Uterus (tissue), 4 donors: ENCODE data around the gene OR51B4. TPM values are rescaled to one million over a fixed set of nuclear protein-coding genes. Genes with fewer than 3 reads are reported as not detected.
"Not testable (repeated sequence)": the region's sequence is repeated elsewhere in the genome, so short reads cannot be mapped to it uniquely, and the experiment has no call there.

Experiments used
- DNase-seq, 2 donors: peaks; one replicate each; pipeline ENCODE4 v3.0.0-alpha.2; 2019 to 2020
- H3K27ac ChIP-seq, 2 donors: fragments of 200-600 bp; sonication (generic); 1 replicate in 1 of 2; 2 replicates in 1 of 2; pipeline ENCODE4 v1.5.1; 2016 to 2018
- H3K27me3 ChIP-seq, 2 donors: fragments of 200-600 bp; sonication (generic); one replicate each; pipeline ENCODE4 v1.5.1; 2018 to 2019; ENCODE audit warnings: control low read depth in 1 of 2
- H3K36me3 ChIP-seq, 2 donors: fragments of 200-600 bp; sonication (generic); one replicate each; pipeline ENCODE4 v1.5.1; 2019; ENCODE audit warnings: control low read depth in 1 of 2
- H3K4me1 ChIP-seq, 2 donors: fragments of 200-600 bp; sonication (generic); one replicate each; pipeline ENCODE4 v1.5.1; 2018 to 2019; ENCODE audit warnings: control low read depth in 1 of 2
- H3K4me3 ChIP-seq, 2 donors: fragments of 200-600 bp; sonication (generic); 1 replicate in 1 of 2; 2 replicates in 1 of 2; pipeline ENCODE4 v1.5.1; 2018 to 2019; ENCODE audit warnings: mild to moderate bottlenecking in 1 of 2
- H3K9me3 ChIP-seq, 2 donors: fragments of 200-600 bp; sonication (generic); one replicate each; pipeline ENCODE4 v1.5.1; 2019; ENCODE audit warnings: control low read depth in 1 of 2
- CTCF ChIP-seq, 4 experiments: fragments of 200-600 bp in 2 of 4; fragments of 450-650 bp in 2 of 4; sonication (generic) in 2 of 4; IDR thresholded peaks; one replicate each; pipeline ENCODE4 v1.5.1; 2016 to 2019; ENCODE audit warnings: antibody characterized with exemption in 4 of 4, mild to moderate bottlenecking in 2 of 4, moderate library complexity in 1 of 4
- POLR2A ChIP-seq, 2 donors: fragments of 450-650 bp; IDR thresholded peaks; one replicate each; pipeline ENCODE4 v1.6.1; 2016; ENCODE audit warnings: antibody characterized with exemption in 2 of 2, mild to moderate bottlenecking in 1 of 2, moderate library complexity in 1 of 2
- intact Hi-C: fragments of 100-400 bp; cut with DNase I; formaldehyde crosslinking; loops from one replicate; pipeline ENCODE4 v1.15.1; 2023; ENCODE audit warnings: low total_unique reads
- total RNA-seq, 4 donors: library from RNA; depleted of rRNA in 3 of 4; stranded (reverse); fragments of >200 nt in 3 of 4; gene quantifications; one replicate each; pipeline versions ENCODE4 v1.1.0 to v1.2.4, GENCODE V29; 2014 to 2023
- donor health status: DM: yes; HTN: yes; CAD: no.

OR51B4 gene
- total RNA-seq, 4 donors from 2014 or later = 0.35 TPM; not detected in 3

- no peak for TF ChIP-seq CTCF (IDR thresholded peaks at IDR 0.05)
- TF ChIP-seq POLR2A (IDR thresholded peaks at IDR 0.05) = no peak
- Histone ChIP-seq H3K27ac (no peak within 1 kb of the TSS), H3K9me3 (no peaks in the 10 kb centered on the region), H3K4me1 (no peaks in the 10 kb centered on the region), H3K27me3 (no peaks in the 10 kb centered on the region), H3K36me3 (no peaks in the 10 kb centered on the region), H3K4me3 (no peak within 1 kb of the TSS)
- no peak for DNase-seq
- intact Hi-C loops = no loop called here
Measured at GRCh38 chr11:5343474-5344335, 42.0 kb upstream of the OR51B4 start, which contains the start of gene OR51B5. TSS of gene OR51B5 (minus strand) at chr11:5343524. CDS start at chr11:5343524, 0 bp downstream.

GRCh38 chr11:5339771-5340322 is 38.1 kb upstream of the OR51B4 start:
- Histone ChIP-seq H3K36me3 (no peaks in the 10 kb centered on the region), H3K27me3 (no peaks in the 10 kb centered on the region), H3K9me3 (no peaks in the 10 kb centered on the region), H3K4me3 (no peak overlapping the region), H3K4me1 (no peaks in the 10 kb centered on the region), H3K27ac (no peak overlapping the region)
- no peak for TF ChIP-seq CTCF (IDR thresholded peaks at IDR 0.05)
- no peak for TF ChIP-seq POLR2A (IDR thresholded peaks at IDR 0.05)
- intact Hi-C loops = no loop called here
- no peak for DNase-seq

GRCh38 chr11:5337253-5337652 is 35.5 kb upstream of the OR51B4 start:
- H3K4me3 ChIP-seq, H3K27me3 ChIP-seq, H3K27ac ChIP-seq, H3K36me3 ChIP-seq, DNase-seq, H3K9me3 ChIP-seq, H3K4me1 ChIP-seq, intact Hi-C loops: not testable (repeated sequence)

- H3K9me3 ChIP-seq = no peaks in the 10 kb centered on the region
- TF ChIP-seq POLR2A (IDR thresholded peaks at IDR 0.05) = no peak
- no peak for TF ChIP-seq CTCF (IDR thresholded peaks at IDR 0.05)
Measured at GRCh38 chr11:5336331-5336730, 34.6 kb upstream of the OR51B4 start.

GRCh38 chr11:5335170-5335569 is 33.4 kb upstream of the OR51B4 start:
- TF ChIP-seq POLR2A (IDR thresholded peaks at IDR 0.05) = no peak
- H3K4me3 ChIP-seq = no peak overlapping the region
- no peaks in the 10 kb centered on the region for H3K36me3 ChIP-seq
- intact Hi-C loops = no loop called here
- H3K27ac ChIP-seq = no peak overlapping the region
- no peaks in the 10 kb centered on the region for H3K27me3 ChIP-seq
- H3K4me1 ChIP-seq = no peaks in the 10 kb centered on the region
- H3K9me3 ChIP-seq = no peaks in the 10 kb centered on the region
- no peak for DNase-seq

More at GRCh38 chr11:5336331-5336730, 34.6 kb upstream of the OR51B4 start:
- Histone ChIP-seq H3K36me3 (no peaks in the 10 kb centered on the region), H3K27ac (no peak overlapping the region), H3K4me3 (no peak overlapping the region), H3K4me1 (no peaks in the 10 kb centered on the region), H3K27me3 (no peaks in the 10 kb centered on the region)
- DNase-seq = no peak
- intact Hi-C loops = no loop called here

GRCh38 chr11:5324197-5324596 is 22.5 kb upstream of the OR51B4 start, which contains the start of gene OR51B2:
TSS of gene OR51B2 (minus strand) at chr11:5324297. CDS start at chr11:5324297, 0 bp downstream.
- no peak for DNase-seq
- Histone ChIP-seq H3K4me1 (no peaks in the 10 kb centered on the region), H3K4me3 (no peak within 1 kb of the TSS), H3K36me3 (no peaks in the 10 kb centered on the region), H3K9me3 (no peaks in the 10 kb centered on the region), H3K27me3 (no peaks in the 10 kb centered on the region), H3K27ac (no peak within 1 kb of the TSS)
- TF ChIP-seq CTCF (IDR thresholded peaks at IDR 0.05) (no peak), POLR2A (IDR thresholded peaks at IDR 0.05) (no peak)
- intact Hi-C loops = no loop called here
